GM12873 (cell line): ENCODE results near the gene RANBP9.

ENCODE experiments used
- TF ChIP-seq, protein P1 (sequence below): IDR thresholded peaks from 2 replicates; pipeline ENCODE4 v1.5.1; 2012; ENCODE audit warnings: low read depth, mild to moderate bottlenecking, moderate library complexity, low read length, control low read depth; ENCODE audit not compliant: insufficient read depth; ENCODE audit errors: missing control alignments

The RANBP9 gene

DNA sequence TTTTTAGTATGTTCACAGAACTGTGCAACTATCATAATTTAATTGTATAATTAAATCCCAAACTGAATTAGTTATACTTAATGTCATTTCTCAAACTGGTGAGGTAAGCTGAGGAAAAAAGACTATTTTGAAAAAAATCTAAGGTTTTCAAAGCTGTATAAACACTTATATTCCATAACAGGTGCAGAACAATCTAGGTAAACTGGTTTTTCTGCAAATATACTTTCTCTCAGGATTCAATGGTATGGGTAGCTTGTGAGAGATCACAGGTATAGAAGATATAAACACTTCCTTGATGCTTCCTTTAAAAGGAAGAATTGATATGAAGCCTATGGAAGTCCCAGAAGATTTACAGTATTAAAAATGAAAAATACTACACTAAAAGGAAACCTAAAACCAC lies 62.8 kb downstream of the RANBP9 start:
- TF ChIP-seq, protein P1, sequence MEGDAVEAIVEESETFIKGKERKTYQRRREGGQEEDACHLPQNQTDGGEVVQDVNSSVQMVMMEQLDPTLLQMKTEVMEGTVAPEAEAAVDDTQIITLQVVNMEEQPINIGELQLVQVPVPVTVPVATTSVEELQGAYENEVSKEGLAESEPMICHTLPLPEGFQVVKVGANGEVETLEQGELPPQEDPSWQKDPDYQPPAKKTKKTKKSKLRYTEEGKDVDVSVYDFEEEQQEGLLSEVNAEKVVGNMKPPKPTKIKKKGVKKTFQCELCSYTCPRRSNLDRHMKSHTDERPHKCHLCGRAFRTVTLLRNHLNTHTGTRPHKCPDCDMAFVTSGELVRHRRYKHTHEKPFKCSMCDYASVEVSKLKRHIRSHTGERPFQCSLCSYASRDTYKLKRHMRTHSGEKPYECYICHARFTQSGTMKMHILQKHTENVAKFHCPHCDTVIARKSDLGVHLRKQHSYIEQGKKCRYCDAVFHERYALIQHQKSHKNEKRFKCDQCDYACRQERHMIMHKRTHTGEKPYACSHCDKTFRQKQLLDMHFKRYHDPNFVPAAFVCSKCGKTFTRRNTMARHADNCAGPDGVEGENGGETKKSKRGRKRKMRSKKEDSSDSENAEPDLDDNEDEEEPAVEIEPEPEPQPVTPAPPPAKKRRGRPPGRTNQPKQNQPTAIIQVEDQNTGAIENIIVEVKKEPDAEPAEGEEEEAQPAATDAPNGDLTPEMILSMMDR, result no peak

DNA sequence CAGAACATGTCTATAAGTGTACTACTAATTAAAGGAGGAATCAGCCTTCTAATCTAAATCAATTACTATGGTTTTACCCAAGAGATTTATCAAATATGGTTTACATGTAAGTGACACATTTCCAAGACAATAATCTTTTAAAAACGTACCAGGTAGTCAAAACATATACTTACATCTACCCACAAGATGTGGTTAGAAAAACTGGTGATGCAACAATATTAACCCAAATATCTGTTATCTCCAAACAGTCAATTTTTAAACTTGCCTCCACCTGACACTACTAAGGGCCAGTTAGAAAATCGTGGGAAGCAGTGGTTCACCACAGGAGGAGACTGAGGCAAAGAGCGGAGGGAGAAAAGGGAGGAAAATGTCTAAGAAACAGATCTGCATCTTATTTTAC lies 68.5 kb downstream of the RANBP9 start:
- TF ChIP-seq, protein P1, result no peak

DNA sequence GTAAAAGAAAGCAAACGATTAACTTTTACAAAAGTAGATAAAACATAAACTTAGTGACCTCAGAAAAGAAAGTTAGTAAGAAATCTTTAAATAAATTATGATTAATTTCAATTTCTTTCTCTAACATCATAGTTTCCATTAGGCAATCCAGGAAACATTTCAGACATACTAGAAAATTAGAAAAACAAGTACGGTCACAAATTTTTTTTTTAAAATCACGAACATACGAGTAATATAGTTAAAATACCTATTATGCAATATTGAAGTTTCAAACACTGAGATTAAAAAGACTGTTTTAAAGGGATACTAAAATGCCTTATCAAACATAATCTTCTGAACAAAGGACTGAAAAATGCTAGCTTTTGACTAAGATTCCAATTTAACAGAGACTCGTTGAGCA lies 70.3 kb downstream of the RANBP9 start:
- TF ChIP-seq, protein P1, result no peak

DNA sequence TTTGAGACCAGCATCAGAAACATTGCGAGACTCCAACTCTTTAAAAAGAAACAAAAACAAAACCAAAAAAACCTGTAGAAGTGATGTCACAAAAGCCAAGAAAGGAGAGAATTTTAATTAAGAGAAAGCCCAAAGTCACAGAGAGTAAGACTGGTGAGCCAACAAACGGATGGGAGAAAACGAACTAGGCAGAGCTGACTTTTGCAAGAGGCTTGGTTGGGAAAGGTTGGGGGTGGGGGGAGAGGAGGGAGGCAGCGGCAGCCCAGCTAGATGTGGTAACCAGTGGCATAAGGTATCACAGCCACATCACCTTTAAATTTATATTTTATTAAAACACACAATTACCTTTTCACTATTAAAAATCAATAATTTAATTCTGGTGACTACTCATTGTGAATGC lies 73.0 kb downstream of the RANBP9 start:
- TF ChIP-seq, protein P1, result no peak

DNA sequence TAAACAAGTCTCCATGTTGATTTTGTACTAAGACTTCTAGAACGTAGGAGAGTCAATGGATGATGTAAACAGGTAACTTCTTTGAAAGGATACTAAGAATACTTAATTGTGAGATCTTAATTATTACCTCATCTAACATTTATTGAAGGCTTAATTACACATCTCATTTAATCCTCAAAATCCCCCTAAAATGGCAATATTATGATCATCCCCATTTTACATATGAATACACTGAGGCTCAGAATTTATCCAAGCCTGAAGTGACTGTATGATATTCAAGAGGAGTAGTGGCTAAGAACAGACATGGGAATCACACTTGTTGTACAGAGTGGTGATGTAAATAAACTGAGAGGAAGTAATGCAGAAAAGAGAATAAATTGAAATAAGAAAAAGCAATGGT lies 73.6 kb downstream of the RANBP9 start:
- TF ChIP-seq, protein P1, result no peak

DNA sequence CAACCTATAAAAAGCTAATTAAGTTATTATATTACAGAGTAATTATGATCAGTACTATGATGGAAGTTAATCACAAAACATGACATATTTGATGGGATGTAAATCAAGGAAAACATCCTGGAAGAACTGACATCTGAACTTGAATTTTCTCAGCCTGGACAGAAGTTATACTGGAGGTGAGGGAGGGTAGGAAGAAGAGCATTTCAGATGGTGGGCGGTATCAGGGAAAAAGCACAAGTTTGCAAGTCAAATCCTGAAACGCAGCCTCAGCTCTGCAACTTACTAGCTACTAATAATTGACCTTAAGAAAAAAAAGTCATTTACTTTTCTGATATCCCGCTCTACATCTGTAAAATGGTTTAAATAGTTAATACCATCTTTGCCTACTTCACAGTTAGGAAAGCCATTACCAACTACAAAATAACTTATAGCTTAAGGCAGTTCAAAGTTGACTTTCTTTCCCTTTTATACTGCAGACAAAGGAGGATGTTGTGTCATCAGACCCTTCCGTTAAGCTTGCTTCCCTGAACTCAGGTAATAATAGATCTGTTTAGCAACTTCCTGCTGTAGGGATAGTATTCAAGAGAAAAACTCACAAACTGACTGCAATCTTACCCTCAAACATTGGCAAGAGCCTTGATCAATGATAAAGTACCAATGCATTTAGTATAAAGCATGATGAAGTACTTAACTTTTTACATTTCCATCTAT lies 75.5 kb downstream of the RANBP9 start:
- TF ChIP-seq, protein P1, result no peak

DNA sequence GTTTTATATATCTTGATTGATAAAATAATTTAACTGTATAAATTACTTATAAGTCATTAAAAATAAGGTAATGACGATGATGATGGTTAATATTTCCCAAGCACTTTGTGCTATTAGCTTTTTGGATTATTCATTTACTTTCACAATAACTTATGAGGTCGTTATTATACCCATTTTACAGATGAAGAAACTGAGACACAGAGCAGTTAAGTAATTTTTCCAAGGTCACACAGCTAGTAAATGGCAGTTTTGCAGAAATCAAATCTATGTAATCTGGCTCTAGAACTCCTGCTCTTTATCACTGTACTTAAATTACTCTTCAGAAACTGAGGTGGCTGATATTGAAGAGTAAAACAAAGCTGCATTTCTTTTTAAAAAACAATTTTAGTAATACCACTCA lies 78.3 kb downstream of the RANBP9 start:
- TF ChIP-seq, protein P1, result no peak
